Type B pancreatic cell (in vitro differentiated cells): ENCODE results near the gene ZFAND6. TPM values are rescaled to one million over a fixed set of nuclear protein-coding genes. Genes with fewer than 3 reads are reported as not detected.

Experiments used
- DNase-seq: peaks from one replicate; pipeline ENCODE4 v3.0.0; 2021; ENCODE audit warnings: mixed read lengths; ENCODE audit not compliant: unreplicated experiment; ENCODE audit errors: extremely low spot score
- H3K27ac Mint-ChIP-seq: 2 replicates; pipeline ENCODE4 v1.8.0; 2021; ENCODE audit warnings: mild to moderate bottlenecking, mixed read lengths
- H3K27me3 Mint-ChIP-seq: 2 replicates; pipeline ENCODE4 v1.8.0; 2021; ENCODE audit warnings: mixed read lengths
- H3K36me3 Mint-ChIP-seq: 2 replicates; pipeline ENCODE4 v1.8.0; 2021; ENCODE audit warnings: mixed read lengths
- H3K4me1 Mint-ChIP-seq: one replicate; pipeline ENCODE4 v1.8.0; 2021; ENCODE audit warnings: mixed read lengths; ENCODE audit not compliant: unreplicated experiment
- H3K4me3 Mint-ChIP-seq: 2 replicates; pipeline ENCODE4 v1.8.0; 2021; ENCODE audit warnings: mild to moderate bottlenecking, mixed read lengths
- H3K9me3 Mint-ChIP-seq: 2 replicates; pipeline ENCODE4 v1.8.0; 2021; ENCODE audit warnings: mixed read lengths
- total RNA-seq: library from RNA; stranded (reverse); gene quantifications from 2 replicates; pipeline ENCODE4 v1.2.1, GENCODE V29; 2021; ENCODE audit warnings: low replicate concordance
- TF ChIP-seq, protein P1 (sequence below): fragments of 200-600 bp; sonication (generic); conservative IDR thresholded peaks from 2 replicates; pipeline ENCODE4 v1.5.0; 2021; ENCODE audit warnings: antibody characterized with exemption, mild to moderate bottlenecking

Gene ZFAND6
- total RNA-seq, 1 donor from 2014 or later, result 59.6 TPM

DNA sequence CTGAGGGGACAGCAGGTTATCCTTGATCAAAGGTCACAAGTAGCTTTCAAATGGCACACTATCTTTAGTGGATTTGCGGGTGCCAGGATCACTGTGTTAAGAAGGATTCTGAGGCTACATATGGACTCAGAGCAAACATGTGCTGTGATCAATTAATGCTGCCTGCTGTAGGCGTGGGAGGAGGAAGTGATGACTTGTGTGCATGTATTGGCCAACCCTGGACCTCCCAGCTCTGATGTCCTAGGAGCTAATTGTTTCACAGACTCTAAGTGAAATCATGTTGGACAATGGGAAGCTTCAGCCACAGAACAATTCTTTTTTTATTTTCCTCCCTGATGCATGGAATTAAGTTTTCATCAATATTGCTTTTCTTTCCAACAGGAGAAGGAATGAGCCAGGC is 117.7 kb downstream of the ZFAND6 start:
- TF ChIP-seq, protein P1, sequence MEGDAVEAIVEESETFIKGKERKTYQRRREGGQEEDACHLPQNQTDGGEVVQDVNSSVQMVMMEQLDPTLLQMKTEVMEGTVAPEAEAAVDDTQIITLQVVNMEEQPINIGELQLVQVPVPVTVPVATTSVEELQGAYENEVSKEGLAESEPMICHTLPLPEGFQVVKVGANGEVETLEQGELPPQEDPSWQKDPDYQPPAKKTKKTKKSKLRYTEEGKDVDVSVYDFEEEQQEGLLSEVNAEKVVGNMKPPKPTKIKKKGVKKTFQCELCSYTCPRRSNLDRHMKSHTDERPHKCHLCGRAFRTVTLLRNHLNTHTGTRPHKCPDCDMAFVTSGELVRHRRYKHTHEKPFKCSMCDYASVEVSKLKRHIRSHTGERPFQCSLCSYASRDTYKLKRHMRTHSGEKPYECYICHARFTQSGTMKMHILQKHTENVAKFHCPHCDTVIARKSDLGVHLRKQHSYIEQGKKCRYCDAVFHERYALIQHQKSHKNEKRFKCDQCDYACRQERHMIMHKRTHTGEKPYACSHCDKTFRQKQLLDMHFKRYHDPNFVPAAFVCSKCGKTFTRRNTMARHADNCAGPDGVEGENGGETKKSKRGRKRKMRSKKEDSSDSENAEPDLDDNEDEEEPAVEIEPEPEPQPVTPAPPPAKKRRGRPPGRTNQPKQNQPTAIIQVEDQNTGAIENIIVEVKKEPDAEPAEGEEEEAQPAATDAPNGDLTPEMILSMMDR, result no peak
- Mint-ChIP-seq H3K27ac (no peak overlapping the region), H3K4me3 (no peak overlapping the region), H3K36me3 (peaks cover 14% of the 10 kb centered on the region), H3K4me1 (no peaks in the 10 kb centered on the region), H3K27me3 (no peaks in the 10 kb centered on the region), H3K9me3 (no peaks in the 10 kb centered on the region)
- DNase-seq, result no peak

DNA sequence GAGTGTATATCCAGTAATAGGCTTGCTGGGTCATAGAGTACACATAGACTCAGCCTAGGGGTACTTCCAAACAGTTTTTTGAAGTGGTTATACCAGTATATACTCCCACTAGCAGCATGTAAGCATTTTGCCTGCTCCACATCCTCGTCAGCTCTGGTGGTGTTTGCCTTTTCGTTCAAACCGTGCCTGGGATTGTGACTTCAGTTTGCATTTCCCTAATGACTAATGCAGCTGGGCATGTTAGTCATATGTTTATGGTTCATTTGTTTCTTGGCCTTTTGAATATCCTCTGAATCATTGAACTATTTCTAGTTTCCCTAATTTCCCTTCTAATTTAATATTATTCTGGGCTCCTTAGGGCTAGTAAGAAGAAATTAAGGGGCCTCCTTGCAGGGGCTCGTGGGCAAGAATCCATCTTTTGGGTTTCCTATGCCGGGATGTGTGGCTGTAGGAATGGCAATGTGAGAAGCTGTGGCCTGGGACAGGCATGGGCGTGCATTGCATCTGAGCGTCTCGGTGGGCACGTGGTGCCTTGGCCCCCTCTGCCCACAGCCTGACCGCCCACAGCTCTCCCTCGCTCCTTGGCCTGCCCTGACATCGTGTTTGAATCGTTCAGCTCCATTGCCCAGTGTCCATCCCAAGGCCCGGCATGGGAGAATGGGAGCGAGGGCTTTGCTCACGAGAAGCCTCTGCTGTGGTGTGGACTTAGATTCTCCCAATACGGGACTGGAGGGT is 119.7 kb downstream of the ZFAND6 start:
- H3K27me3 Mint-ChIP-seq, result no peaks in the 10 kb centered on the region
- DNase-seq, result no peak
- no peaks in the 10 kb centered on the region for H3K4me1 Mint-ChIP-seq
- H3K27ac Mint-ChIP-seq, result no peak overlapping the region
- TF ChIP-seq, protein P1, result no peak
- no peak overlapping the region for H3K4me3 Mint-ChIP-seq
- peaks cover 15% of the 10 kb centered on the region for H3K36me3 Mint-ChIP-seq
- no peaks in the 10 kb centered on the region for H3K9me3 Mint-ChIP-seq

DNA sequence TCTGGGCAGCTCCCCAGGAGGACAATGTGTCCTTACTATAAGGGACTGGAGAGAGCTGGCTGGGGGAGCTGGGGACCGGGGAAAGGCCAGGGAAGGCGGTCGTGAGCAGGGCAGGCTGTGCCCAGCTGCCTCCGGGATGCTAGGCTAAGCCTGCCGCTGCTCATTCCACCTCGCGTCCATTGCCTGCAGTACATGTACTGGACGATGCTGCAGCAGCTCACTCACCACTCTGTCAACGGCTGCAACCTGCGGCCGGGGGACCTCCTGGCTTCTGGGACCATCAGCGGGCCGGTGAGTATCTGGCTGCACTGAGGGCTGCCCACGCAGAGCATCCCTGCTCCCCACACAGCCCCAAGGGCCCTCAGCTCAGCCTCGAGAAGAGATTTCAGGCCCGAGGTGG is 120.5 kb downstream of the ZFAND6 start:
- Mint-ChIP-seq H3K4me1 (no peaks in the 10 kb centered on the region), H3K4me3 (no peak overlapping the region), H3K36me3 (peaks cover 18% of the 10 kb centered on the region), H3K27me3 (no peaks in the 10 kb centered on the region), H3K27ac (no peak overlapping the region), H3K9me3 (no peaks in the 10 kb centered on the region)
- DNase-seq, result no peak
- TF ChIP-seq, protein P1, result no peak

DNA sequence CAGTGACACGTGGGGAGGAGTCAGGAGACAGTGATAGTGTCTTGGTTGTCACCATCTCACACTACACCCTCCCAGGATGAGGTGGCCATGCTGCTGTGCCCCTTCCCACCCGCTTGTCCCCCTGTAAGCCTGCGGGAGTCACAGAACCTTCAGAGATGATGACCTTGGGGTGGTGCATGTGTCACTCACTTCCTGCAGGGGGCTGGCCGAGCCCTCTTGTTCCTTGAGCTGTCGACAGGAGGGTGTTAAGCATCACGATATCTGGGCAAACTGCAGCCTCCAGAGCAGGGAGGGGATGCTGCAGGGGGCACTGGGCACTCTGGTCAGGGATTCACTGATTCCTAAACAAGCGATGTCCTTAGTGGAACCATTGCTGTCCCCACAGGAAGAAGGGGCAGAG is 121.0 kb downstream of the ZFAND6 start:
- Mint-ChIP-seq H3K9me3 (no peaks in the 10 kb centered on the region), H3K4me3 (no peak overlapping the region), H3K27ac (no peak overlapping the region), H3K27me3 (no peaks in the 10 kb centered on the region), H3K4me1 (no peaks in the 10 kb centered on the region), H3K36me3 (peaks cover 23% of the 10 kb centered on the region)
- DNase-seq, result no peak
- TF ChIP-seq, protein P1, result no peak

DNA sequence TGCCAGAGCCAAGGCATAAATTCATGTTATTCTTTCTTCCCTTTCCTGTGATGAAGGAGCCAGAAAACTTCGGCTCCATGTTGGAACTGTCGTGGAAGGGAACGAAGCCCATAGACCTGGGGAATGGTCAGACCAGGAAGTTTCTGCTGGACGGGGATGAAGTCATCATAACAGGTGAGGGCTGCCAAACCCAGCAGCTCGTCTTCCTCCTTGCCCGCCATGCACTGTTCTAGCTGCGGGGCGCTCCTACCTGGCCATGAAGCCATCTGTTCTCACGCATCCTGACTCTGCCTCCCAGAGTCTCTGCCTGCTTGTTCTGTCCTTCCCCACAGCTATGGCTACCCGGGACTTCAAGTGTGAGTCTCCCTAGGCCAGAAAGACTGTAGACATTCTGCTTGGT is 121.5 kb downstream of the ZFAND6 start:
- DNase-seq, result no peak
- TF ChIP-seq, protein P1, result no peak
- Mint-ChIP-seq H3K36me3 (peaks cover 24% of the 10 kb centered on the region), H3K4me1 (no peaks in the 10 kb centered on the region), H3K27me3 (no peaks in the 10 kb centered on the region), H3K9me3 (no peaks in the 10 kb centered on the region), H3K27ac (no peak overlapping the region), H3K4me3 (no peak overlapping the region)
